HG02970 (cell line): ENCODE results near the gene HAUS1.

Experiments
- ATAC-seq: cut with Tn5 transposase; IDR thresholded peaks from one replicate; pipeline ENCODE4 v1.9.1; 2021; ENCODE audit warnings: mild to moderate bottlenecking, moderate library complexity, moderate number of reproducible peaks; ENCODE audit not compliant: unreplicated experiment, low FRiP score

HAUS1 gene, protein sequence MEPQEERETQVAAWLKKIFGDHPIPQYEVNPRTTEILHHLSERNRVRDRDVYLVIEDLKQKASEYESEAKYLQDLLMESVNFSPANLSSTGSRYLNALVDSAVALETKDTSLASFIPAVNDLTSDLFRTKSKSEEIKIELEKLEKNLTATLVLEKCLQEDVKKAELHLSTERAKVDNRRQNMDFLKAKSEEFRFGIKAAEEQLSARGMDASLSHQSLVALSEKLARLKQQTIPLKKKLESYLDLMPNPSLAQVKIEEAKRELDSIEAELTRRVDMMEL

DNA sequence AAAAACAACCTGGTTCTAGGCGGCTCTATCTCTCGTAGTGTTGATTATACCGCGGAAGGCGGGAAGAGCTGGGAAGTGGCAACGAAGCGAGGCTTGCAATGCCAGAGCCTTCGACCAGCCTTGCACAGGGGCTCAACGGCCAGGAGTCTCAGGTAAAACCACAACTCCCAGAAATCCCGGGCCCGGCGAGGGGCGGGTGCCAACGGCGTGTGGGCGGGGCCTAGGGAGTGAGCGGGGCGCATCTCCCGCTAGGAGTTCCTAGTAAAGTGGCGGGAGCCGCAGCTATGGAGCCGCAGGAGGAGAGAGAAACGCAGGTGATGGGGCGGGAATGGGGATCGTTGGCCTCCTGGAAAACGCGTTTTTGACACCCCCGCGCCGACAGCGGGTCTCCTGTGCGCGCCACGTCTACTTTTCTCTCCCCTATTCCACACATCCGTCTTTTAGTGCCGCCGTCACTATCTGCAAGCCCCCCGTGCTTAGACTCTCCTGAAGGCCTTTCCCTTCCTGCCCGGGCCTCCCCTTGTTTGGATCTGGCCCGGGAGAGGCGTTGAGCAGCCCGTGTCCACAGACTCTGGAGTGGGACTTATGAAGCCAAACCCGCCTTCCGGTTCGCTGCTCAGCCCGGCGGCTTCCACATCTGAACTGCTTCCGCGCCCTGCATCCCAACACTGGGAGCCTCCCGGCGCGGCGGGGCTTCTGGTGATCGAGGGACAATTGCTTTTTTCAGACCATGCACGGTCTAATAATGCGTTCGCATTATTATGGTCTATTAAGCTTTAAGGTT is at the start of gene HAUS1:
TSS of gene HAUS1 (plus strand) at position 258 of the 784 bp plus-strand sequence. CDS start at position 285, 27 bp downstream.
- ATAC-seq, result peak; percentile 89

DNA sequence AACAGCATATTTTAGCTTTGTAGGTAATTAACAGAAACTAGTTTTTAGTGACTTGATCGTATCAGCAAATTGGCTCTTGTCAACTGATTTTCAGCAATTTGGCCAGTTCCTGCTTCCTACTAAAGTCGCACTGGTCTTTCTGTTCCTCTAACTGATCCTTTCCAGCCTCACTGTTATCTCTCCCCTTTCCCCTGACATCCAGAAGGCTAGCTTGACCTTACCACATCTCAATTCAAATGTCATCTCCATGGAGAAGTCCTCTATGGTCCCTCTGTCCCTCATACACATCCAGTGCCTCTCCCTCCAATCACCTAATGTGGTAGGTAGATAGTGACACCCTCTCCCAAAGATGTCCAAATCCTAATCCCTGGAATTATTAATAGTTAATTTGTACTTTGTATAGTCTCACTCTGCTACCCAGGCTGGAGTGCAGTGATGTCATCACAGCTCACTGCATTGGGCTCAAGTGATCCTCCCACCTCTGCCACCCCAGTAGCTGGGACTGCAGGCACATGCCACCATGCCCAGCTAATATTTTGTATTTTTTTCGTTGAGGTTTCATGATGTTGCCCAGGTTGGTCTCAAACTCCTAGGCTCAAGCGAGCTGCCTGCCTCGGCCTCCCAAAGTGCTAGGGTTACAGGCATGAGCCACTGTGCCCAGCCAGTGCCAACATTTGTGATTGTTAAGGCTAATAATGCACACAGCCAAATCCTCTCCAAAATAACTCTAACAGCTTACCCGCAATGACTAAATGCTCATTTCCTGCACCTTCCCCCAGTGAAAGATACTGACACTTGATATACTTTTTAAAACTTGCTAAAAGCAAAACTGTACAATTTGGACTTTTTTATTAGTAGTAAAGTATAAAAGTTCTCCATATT is 49.0 kb upstream of the HAUS1 start:
- no peak for ATAC-seq

DNA sequence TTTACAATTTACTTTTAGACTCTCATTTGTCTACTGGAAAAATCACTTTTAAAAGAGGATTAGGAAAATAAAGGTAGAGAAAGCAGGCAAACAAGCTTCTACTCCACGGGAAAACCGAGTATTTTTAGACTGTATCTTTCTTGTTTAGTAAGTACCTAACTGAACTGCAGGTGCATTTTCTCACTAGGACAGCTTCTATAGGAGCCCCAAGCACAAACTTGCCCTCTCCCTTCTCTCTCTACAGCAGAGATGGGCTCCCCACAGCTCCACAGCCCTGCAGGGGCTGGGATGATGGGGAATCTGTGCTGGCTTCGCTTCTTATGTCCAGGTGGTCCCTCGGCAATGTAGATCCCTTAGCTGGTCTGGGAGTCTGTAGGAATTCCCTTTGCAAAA is 48.4 kb upstream of the HAUS1 start:
- ATAC-seq, result no peak

DNA sequence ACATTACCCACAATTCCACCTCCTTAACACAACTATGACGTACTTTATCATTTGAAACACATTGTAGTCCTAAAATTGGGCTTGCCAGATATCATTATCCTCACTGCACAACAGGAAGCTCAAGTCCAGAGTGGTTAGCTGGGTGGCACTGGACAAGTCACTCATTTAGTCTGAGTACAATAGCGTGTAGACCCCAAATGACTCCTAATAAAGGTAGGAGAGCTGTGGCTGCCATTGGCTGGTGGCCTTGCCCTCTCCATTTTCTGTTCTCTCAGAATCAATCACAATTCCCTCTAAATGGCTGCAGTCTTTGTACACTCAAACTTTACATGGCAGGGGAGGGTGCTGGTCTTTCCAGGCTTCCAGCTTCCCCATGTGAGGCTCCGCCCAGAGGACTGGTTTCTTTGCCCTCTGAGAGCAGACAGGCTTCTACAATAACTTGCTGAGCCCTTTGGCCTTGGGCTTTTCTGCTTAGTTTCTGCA is 43.8 kb upstream of the HAUS1 start:
- no peak for ATAC-seq

DNA sequence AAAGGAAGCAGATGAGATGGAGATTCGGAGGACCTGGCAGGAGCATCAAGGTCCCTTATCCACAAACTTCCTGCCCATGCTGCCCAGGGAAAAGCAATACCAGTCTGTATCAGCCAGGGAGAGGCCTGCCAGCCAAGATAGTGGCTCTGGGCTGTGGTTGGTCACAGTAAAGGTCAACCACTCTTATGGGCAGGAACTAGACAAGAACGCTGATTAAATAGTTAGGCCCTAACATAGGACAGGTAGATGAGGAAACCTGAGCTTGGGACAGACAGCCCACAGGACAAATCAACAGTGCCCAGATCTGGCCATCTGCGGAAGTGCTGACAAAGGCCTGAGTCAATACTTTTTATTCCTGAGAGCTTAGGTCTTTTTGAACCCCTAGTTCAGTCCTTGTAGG is 42.8 kb upstream of the HAUS1 start:
- ATAC-seq, result no peak

DNA sequence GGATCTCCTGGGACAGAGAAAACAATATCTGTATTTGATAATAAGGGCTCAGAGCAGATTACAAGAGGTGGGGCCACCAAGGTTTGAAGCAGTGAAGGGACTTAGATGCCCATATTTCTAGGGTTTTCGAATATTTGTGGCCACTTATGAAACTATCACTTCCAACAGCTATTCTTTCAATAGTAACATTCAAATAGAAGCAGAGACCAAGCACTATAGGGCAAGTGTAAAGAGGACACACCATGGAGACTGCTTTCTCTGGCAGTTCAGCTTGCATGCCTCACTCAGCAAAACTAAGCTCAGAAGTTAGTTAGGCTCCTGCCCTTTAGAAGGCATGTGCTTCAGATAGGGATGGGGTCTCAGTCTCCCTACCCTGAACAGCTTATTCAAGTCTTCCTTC is 42.4 kb upstream of the HAUS1 start:
- ATAC-seq, result no peak

DNA sequence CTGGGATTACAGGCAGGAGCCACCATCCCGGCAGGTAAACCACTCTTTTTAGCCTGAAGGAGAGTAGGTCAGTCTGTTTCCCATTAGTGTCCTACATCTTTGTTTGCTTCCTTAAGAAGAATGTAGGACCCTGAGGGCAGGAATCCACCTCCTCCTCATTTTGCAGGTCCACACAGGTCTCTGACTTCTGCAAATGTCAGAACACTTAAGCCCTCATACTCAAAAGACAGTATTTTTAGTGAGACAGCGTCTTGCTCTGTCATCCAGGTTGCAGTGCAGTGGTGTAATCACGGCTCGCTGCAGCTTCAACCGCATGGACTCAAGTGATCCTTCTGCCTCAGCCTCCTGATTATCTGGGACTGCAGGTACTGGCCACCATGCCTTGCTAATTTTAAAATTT is 41.4 kb upstream of the HAUS1 start:
- ATAC-seq, result no peak

DNA sequence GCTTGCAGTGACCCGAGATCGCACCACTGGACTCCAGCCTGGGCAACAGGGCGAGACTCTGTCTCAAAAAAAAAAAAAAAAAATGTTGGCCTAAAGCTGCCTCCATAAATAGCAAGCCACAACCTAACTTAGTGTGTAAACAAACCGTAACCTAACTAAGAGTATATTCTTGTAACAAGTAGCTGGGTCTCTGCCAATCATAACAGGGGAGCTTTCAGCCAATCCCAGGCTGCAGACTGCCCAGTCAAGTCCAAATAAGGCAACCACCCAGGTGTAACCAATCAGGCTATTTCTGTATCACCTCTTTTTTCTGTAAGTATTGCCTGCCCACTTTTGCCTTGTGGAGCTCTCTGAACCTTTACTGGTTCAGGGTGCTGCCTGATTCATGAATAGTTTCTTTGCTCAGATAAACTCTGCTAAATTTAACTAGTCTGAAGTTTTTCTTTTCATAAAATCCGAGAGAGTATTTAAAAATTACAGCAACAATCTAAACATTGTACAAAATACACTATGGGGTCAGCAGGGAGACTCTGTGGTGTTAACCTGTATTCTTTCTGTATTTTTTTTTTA is 36.7 kb upstream of the HAUS1 start:
- no peak for ATAC-seq

DNA sequence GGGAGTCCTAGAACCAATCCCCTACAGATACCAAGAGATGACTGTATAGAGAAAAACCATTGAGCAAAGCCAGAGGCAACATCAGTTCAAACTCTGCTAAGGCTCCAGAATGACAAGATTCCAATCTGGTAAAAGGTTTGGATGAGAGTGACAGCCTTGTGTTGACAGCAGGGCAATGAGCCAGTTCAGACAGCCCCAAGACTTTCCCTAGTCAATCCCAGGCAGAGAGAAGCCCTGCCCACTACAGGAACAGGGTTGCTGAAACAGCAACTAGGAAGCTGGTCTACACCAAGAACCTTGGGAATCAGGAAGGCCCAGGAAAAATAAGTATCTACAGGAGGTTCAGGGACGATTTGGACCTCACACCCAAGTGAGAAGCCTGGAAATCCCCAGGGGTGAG is 35.4 kb upstream of the HAUS1 start:
- ATAC-seq, result no peak

DNA sequence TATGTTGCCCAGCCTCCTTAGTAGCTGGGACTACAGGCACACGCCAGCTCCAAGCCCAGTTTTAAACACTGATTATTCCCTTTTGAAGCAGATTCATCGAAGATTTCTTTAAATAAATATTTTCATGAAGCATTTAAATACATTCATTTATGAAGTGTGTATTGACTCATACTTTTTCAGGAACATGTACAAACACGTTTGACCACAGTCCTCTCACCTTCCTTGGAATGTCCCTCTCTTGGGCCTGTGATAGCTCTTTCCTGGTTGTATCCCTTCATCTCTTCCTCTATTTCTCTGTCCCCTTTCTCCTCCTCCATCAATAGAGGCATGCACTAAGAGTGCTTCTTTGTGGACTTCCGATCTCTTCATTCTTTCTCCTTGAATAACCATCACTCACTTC is 34.7 kb upstream of the HAUS1 start:
- no peak for ATAC-seq

DNA sequence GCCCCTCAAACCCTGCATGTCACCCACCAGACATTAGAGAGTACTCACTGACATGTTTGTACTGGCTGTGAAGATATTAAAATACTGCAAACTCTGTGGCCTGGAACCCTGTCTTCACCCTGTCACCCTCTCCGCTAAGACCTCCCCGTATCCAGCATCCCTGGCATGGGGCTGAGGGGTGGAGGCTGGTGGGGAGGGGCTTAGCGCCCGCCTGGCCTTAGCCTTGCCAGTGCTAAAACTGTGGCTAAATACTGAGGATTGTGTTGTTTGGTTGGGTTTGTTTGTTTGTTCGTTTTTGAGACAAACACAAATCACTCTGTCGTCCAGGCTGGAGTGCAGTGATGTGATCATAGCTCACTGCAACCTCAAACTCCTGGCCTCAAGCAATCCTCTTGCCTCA is 34.0 kb upstream of the HAUS1 start:
- ATAC-seq, result no peak

DNA sequence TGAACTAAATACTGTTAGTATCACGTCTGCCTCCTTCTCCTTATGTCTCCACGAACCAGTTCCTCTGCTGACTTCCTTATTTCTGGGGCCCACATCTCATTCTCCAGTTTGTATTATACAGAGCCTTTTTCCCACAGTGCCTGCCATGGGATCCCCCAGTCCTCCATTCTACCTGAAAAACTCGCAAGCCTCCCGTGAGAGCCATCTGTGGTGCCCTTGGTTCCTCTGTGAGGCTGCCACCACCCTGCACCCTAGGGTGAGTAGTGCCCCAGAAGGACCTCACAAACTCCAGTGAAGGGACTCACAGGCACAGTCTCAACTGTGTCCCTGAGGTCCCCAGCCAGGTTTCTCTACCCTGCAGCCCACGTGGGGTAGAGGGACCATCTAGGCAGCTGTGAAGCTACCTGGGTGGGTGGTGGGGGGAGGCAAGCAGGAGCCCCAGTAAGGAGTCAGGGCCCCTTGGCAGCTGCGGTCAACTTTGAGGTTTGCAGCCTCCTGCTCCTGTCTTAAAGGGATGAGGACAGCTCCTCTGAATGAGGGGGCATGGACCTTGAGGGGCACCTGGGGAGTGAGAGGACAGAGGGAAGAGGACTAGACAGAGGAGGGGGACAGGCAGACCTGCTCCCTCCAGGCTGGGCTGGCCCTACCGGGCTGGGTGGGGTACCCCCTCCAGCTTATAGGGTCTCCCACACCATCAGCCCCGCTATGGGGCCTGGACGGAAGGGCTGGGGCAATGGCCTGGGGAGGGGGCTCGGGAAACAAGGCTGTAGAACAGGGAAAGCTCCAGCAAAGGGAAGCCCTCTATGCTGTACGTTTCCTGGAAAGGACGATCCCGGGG is 33.2 kb upstream of the HAUS1 start:
- ATAC-seq, result no peak

DNA sequence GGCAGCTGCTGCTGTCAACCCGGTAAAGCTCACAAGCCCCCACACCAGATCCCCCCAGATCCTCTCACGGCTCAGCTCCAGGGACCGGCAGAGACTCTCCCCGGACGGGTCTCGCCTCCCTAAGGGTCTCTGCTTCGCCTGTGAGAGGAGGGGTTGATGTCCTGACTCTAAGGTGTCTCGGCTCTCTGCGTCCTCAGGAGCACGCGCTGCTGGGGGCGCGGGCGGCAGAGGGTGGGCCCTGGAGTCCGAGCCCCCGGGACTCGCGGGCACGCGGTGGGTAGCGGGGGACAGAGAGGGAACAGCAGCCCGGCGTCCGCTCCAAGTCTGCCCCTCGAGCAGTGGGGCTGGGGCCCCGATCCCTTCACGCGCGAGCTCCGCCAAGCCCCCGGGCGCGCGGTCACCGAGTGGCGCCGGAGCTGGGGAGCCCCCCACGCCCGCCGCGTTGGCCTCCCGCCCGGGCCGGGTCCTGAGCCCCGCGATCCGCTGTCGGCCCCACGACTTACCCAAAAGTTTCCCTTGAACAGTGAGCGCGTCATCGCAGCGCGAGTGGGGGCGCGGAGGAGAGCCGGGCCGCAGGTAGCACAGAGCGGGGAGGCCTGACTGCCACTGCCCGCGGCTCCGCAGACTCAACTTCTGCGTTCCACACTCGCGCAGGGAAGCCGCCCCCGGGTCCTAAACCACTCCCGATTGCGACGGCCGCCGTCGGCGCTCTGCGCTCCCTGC is 32.4 kb upstream of the HAUS1 start, which contains the start of gene PSTPIP2:
TSS of gene PSTPIP2 (minus strand) at position 608 of the 723 bp plus-strand sequence. CDS start at position 536, 72 bp downstream.
- ATAC-seq, result no peak

DNA sequence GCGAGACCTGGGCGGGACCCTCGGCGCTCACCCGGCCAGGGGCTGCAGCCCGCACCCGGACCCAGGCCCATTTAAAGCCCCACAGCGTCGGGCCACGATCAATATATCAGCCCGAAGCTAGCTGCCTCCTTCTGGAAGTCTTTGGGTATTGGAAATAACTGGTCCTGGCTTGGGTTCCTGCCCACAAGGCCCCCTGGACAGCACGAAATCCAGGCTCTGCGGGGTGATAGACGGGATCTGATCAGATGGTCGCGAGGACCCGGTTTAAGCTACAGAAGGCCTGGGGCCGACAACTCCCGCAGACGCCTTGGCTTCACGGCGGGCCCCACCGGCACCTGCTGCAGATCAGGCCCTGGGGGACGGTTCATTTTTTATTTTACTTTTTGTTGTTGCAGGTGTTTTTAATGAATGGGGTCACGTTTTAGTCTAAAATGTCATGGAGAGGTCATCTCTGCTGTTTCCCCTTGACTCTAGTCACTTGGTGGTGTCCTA is 31.8 kb upstream of the HAUS1 start:
- ATAC-seq, result no peak

DNA sequence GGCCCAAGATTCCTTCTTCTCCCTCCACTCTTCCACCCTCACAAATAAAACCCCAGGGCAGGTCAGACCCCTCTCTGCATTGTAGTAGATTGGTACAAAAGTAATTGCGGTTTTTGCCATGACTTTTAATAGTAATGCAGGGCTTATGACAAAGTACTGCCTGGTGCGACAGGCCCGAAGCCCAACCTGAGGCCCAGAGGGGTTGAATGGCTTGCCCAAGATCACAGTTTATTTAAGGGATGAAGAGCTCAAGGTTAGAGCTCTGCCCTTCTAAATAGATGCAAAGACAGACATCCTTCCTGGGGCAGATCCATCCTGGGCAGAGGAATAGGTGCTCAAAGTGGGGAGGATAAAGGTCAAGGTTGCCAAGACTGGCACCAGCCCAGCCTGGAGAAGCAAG is 31.2 kb upstream of the HAUS1 start:
- ATAC-seq, result no peak

DNA sequence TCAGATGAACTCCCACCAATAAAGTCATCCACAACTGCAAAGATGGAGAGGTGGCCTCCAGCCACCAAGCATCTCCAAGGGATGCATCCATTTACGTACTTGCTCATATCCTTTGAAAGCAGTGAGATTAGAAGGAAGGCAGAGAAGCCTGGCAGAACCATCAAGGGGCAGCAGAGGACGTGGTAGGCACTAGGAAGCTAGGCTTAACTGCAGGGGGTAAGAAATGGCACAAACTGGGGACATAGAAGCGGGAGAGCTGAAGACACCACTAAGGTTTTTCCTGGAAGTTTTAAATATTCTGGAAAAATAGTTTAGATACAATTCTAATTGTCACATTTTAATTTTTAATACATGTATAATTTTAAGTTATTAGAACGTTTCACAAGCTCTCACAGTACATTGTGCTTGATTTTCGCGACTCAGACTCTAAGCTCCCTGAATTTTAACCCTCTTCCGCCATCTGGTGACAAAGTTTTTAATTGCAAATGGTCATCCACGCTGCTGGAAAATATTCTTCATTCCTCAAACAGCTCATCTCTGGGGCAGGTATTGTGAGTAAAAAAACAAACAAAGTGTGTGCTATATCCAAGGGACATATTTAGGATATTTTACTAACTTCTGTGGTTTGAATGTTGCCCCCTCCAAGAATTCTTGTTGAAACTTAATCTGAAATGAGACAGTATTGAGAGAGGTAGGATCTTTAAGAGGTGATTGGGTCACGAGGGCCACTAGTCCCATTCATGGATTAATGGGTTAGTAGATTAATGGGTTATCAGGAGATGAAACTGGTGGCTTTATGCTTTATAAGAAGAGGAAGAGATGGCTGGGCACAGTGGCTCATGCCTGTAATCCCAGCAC is 30.5 kb upstream of the HAUS1 start:
- no peak for ATAC-seq

DNA sequence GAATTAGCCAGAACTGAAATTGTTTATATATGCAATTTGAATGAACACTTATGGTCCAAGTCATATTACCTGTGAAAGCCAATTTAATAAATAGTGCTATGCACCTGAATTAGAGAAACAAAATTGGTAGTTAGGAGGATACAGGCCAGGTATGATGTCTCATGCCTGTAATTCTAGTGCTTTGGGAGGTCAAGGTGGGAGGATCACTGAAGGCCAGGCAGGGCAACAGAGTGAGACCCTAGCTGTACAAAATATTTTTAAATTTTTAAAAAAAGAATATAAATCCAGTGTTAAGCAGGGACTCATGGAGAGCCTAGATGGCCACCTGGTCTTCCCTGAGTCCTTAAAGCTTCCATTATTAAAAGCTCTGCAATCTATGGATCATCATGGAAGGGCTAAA is 24.8 kb upstream of the HAUS1 start:
- ATAC-seq, result no peak

DNA sequence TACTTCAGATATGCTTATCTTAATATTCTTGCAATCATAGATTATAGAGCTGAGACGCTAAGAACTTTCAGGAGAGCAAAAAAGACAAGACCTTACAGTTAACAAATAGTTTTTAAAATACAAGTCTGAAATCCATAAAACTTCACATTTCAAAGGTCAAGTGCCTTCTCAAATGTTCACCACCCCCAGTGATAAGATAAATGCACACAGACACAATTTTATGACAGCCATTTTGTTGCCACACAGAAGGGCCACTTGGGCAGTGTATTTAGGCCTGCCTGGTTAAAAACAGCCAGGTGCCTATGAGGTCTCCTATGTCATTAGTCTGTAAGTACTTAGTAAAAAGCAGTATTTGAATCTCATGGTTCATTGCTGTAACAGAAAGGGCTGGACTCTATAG is 24.0 kb upstream of the HAUS1 start:
- no peak for ATAC-seq
